HepG2 (cell line): ENCODE results near the gene PLEKHG5. TPM values are rescaled to one million over a fixed set of nuclear protein-coding genes. Genes with fewer than 3 reads are reported as not detected.
A peak's percentile ranks its signal among the peaks of the same experiment; 100 is the strongest.

Source experiments
- CEBPG ChIP-seq: IDR thresholded peaks from 2 replicates; pipeline ENCODE4 v1.6.1; 2016
- HMG20A ChIP-seq: IDR thresholded peaks from 2 replicates; pipeline ENCODE4 v1.6.1; 2016; ENCODE audit warnings: borderline replicate concordance
- MAZ ChIP-seq, 2 experiments: sonication (generic) in 1 of 2; formaldehyde crosslinking in 1 of 2; IDR thresholded peaks; 2 replicates each; pipeline versions ENCODE4 v1.5.0 to v1.6.1; 2012 to 2020; ENCODE audit warnings: low read depth in 2 of 2, mild to moderate bottlenecking in 2 of 2, borderline replicate concordance in 1 of 2, improper control_type of control experiment in 1 of 2, low read length in 1 of 2, missing genetic modification reagents in 1 of 2, moderate library complexity in 1 of 2
- NFRKB ChIP-seq: fragments of 450-650 bp; IDR thresholded peaks from 2 replicates; pipeline ENCODE4 v1.6.1; 2017
- NR0B2 ChIP-seq: sonication (generic); formaldehyde crosslinking; IDR thresholded peaks from 2 replicates; pipeline ENCODE4 v1.4.0; 2020; ENCODE audit warnings: mild to moderate bottlenecking, missing genetic modification reagents
- SIX4 ChIP-seq: sonication (generic); formaldehyde crosslinking; IDR thresholded peaks from 2 replicates; pipeline ENCODE4 v1.4.0; 2020; ENCODE audit warnings: missing genetic modification reagents
- SNAPC2 ChIP-seq: sonication (generic); formaldehyde crosslinking; IDR thresholded peaks from 2 replicates; pipeline ENCODE4 v1.8.1; 2022; ENCODE audit warnings: mild to moderate bottlenecking, missing genetic modification reagents
- SRSF1 ChIP-seq: fragments of 200-400 bp; formaldehyde crosslinking; optimal IDR thresholded peaks from 2 replicates; pipeline ENCODE3; 2017; ENCODE audit warnings: mild to moderate bottlenecking, low read depth, low read length, moderate library complexity
- STAG1 ChIP-seq: sonication (generic); formaldehyde crosslinking; IDR thresholded peaks from 2 replicates; pipeline ENCODE4 v1.4.0; 2020; ENCODE audit warnings: missing genetic modification reagents
- YY1 ChIP-seq: IDR thresholded peaks from 2 replicates; pipeline ENCODE4 v1.6.1; 2011; ENCODE audit warnings: low read length, low read depth, moderate library complexity, mild to moderate bottlenecking; ENCODE audit not compliant: insufficient read depth, insufficient replicate concordance
- ZBTB40 ChIP-seq, 2 experiments: fragments of 450-650 bp in 1 of 2; sonication (generic) in 1 of 2; formaldehyde crosslinking in 1 of 2; IDR thresholded peaks; 2 replicates each; pipeline versions ENCODE4 v1.6.1 to v1.8.0; 2016 to 2022; ENCODE audit warnings: antibody characterized with exemption in 1 of 2, mild to moderate bottlenecking in 1 of 2, missing genetic modification reagents in 1 of 2
- ZC3H13 ChIP-seq: sonication (generic); formaldehyde crosslinking; IDR thresholded peaks from 2 replicates; pipeline ENCODE4 v1.8.1; 2023; ENCODE audit warnings: mild to moderate bottlenecking, missing genetic modification reagents, moderate library complexity
- ZNF121 ChIP-seq: sonication (generic); formaldehyde crosslinking; IDR thresholded peaks from 2 replicates; pipeline ENCODE4 v1.5.0; 2020; ENCODE audit warnings: mild to moderate bottlenecking, missing genetic modification reagents
- ZNF232 ChIP-seq: sonication (generic); formaldehyde crosslinking; IDR thresholded peaks from 2 replicates; pipeline ENCODE4 v1.4.0; 2020; ENCODE audit warnings: missing genetic modification reagents, borderline replicate concordance
- ZNF354B ChIP-seq: sonication (generic); formaldehyde crosslinking; IDR thresholded peaks from 2 replicates; pipeline ENCODE4 v1.8.0; 2022; ENCODE audit warnings: mild to moderate bottlenecking, missing genetic modification reagents
- ZNF547 ChIP-seq: sonication (generic); formaldehyde crosslinking; IDR thresholded peaks from 2 replicates; pipeline ENCODE4 v1.5.1; 2020; ENCODE audit warnings: mild to moderate bottlenecking, missing genetic modification reagents
- polyA plus RNA-seq, 8 experiments: library from polyadenylated mRNA; depleted of rRNA in 3 of 8; stranded (reverse) in 7 of 8; unstranded in 1 of 8; fragments of >200 nt; fragmentation: Illumina TruSeq in 4 of 8; extraction: Trizol in 4 of 8; gene quantifications; 2 replicates each; pipeline versions ENCODE4 v1.2.1 to v1.2.3, GENCODE V29; 2011 to 2016; ENCODE audit warnings: low read depth in 4 of 8, missing spikeins in 1 of 8, mixed read lengths in 1 of 8; ENCODE audit not compliant: insufficient read depth in 1 of 8
- total RNA-seq, 5 experiments: library from RNA; depleted of rRNA; stranded (reverse); fragments of >200 nt; fragmentation: Illumina TruSeq; extraction: Trizol; gene quantifications; 2 replicates each; pipeline ENCODE4 v1.2.3, GENCODE V29; 2016; ENCODE audit warnings: low read depth in 1 of 5
- TF ChIP-seq, protein P1 (sequence below): IDR thresholded peaks from 2 replicates; pipeline ENCODE4 v1.6.1; 2016; ENCODE audit warnings: low read depth, control low read depth

PLEKHG5 gene
- total and polyA plus RNA-seq, 2 of the 13 experiments (the other 11 are each of a cell fraction or from before 2014, with no cell fraction given), result 1.9 to 3.5 TPM

- TF ChIP-seq MAZ (IDR thresholded peaks at IDR 0.05; ENCODE audit: borderline replicate concordance, low read depth, low read length) (no peak), MAZ (CRISPR knock-in tag; IDR thresholded peaks at IDR 0.05; ENCODE audit: low read depth) (peak; percentile 53; the same call in 1 of the 2 replicates), HMG20A (no peak), ZNF547 (CRISPR knock-in tag) (no peak), SRSF1 (no peak), CEBPG (CRISPR knock-in tag) (no peak), STAG1 (CRISPR knock-in tag) (peak; percentile 4; the same call in 1 of the 2 replicates), ZNF232 (CRISPR knock-in tag) (no peak), NFRKB (no peak), ZNF121 (peak; percentile 81), ZBTB40 (IDR thresholded peaks at IDR 0.05) (no peak), ZBTB40 (CRISPR knock-in tag; IDR thresholded peaks at IDR 0.05) (no peak), SIX4 (CRISPR knock-in tag) (no peak), ZC3H13 (CRISPR knock-in tag) (peak; percentile 60), YY1 (peak; percentile 11), SNAPC2 (no peak), NR0B2 (CRISPR knock-in tag) (no peak), ZNF354B (CRISPR knock-in tag) (no peak)
- TF ChIP-seq, protein P1, sequence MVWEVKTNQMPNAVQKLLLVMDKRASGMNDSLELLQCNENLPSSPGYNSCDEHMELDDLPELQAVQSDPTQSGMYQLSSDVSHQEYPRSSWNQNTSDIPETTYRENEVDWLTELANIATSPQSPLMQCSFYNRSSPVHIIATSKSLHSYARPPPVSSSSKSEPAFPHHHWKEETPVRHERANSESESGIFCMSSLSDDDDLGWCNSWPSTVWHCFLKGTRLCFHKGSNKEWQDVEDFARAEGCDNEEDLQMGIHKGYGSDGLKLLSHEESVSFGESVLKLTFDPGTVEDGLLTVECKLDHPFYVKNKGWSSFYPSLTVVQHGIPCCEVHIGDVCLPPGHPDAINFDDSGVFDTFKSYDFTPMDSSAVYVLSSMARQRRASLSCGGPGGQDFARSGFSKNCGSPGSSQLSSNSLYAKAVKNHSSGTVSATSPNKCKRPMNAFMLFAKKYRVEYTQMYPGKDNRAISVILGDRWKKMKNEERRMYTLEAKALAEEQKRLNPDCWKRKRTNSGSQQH (CRISPR knock-in tag), result no peak
These were observed 51.0 kb downstream of the PLEKHG5 start (continued) for GRCh38 chr1:6440198-6441126.
